Measurements from ENCODE around the gene CUX1. TPM values are rescaled to one million over a fixed set of nuclear protein-coding genes. Genes with fewer than 3 reads are reported as not detected.
"Not testable (repeated sequence)": the region's sequence is repeated elsewhere in the genome, so short reads cannot be mapped to it uniquely, and the experiment has no call there.

CUX1 gene
- polyA plus RNA-seq, 3 donors: 80.1 to 95.7 (median 93.4) TPM

- DNase-seq: no peak
Measured at GRCh38 chr7:101998906-101999240, 181.4 kb downstream of the CUX1 start.

GRCh38 chr7:101999393-101999792 is 182.0 kb downstream of the CUX1 start:
- no peak for DNase-seq

GRCh38 chr7:102000123-102000522 is 182.7 kb downstream of the CUX1 start:
- no peak for DNase-seq

GRCh38 chr7:102004229-102004628 is 186.8 kb downstream of the CUX1 start:
- DNase-seq: peak; percentile 61

- peak; percentile 36 for DNase-seq
Measured at GRCh38 chr7:102004848-102005247, 187.4 kb downstream of the CUX1 start.

- no peak for DNase-seq
Measured at GRCh38 chr7:102005933-102006480, 188.6 kb downstream of the CUX1 start.

GRCh38 chr7:102006695-102007094 is 189.3 kb downstream of the CUX1 start:
- no peak for DNase-seq

GRCh38 chr7:102008535-102009262 is 191.3 kb downstream of the CUX1 start:
- no peak for DNase-seq

- no peak for DNase-seq
Measured at GRCh38 chr7:102009628-102010027, 192.2 kb downstream of the CUX1 start.

- not testable (repeated sequence) for DNase-seq
Measured at GRCh38 chr7:102012112-102012830, 194.8 kb downstream of the CUX1 start.

GRCh38 chr7:102012941-102013461 is 195.6 kb downstream of the CUX1 start:
- DNase-seq: peak; percentile 39

GRCh38 chr7:102018876-102019275 is 201.4 kb downstream of the CUX1 start:
- DNase-seq: no peak

GRCh38 chr7:102019461-102019860 is 202.0 kb downstream of the CUX1 start:
- DNase-seq: no peak

- DNase-seq: no peak
Measured at GRCh38 chr7:102021841-102022618, 204.6 kb downstream of the CUX1 start.

GRCh38 chr7:102024005-102024768 is 206.8 kb downstream of the CUX1 start:
- no peak for DNase-seq

GRCh38 chr7:102024769-102025391 is 207.5 kb downstream of the CUX1 start:
- no peak for DNase-seq

GRCh38 chr7:102025777-102026176 is 208.4 kb downstream of the CUX1 start:
- not testable (repeated sequence) for DNase-seq

- DNase-seq: no peak
Measured at GRCh38 chr7:102028206-102028826, 210.9 kb downstream of the CUX1 start.

GRCh38 chr7:102029616-102030015 is 212.2 kb downstream of the CUX1 start:
- no peak for DNase-seq

- no peak for DNase-seq
Measured at GRCh38 chr7:102030696-102031095, 213.3 kb downstream of the CUX1 start.

Data from renal pelvis (tissue), 4 donors.